UCSD-AML1 (cell line): Measurements from ENCODE around the gene GHDC.
A peak's percentile ranks its signal among the peaks of the same experiment; 100 is the strongest.
"Not testable (repeated sequence)": the region's sequence is repeated elsewhere in the genome, so short reads cannot be mapped to it uniquely, and the experiment has no call there.

Source experiments
- DNase-seq: peaks from one replicate; lab custom pipeline; 2025; ENCODE audit not compliant: unreplicated experiment; lab: John Stamatoyannopoulos, UW

GHDC gene

DNA sequence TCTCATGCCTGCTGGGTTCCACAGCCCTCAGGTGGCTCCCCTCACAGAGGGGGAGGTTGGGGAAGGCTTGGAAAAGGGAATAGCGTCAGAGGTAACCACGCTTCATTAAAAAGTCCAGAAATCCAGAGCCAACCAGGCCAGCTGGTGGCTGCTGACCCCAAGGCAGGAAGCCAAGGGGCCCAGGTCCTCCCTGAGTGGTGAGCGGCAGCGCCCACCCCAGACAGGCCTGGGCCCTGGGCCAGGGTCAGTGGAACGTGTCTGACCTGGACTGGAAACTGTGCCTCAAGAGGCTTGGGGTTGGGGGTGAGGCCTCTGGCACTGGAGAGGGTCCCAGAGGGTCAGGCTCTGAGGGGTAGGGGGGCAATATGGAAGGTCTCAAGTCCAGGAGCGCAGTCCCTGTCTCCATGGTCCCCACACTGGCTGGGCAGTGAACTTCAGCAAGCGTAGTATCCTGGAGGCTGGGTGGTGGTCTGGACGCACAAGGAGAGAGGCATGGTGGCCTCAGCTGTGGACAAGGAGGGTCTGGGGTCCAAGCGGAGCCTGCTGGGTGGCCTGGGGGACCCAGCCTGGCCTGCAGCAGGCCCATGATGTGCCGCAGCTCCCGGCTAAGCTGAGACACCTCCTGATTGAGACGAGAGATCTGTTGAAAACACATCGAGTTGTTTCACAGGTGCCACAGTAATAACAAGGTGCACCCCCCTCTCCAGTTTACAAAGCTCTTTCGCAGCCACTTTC is 34.3 kb downstream of the GHDC start:
- no peak for DNase-seq

DNA sequence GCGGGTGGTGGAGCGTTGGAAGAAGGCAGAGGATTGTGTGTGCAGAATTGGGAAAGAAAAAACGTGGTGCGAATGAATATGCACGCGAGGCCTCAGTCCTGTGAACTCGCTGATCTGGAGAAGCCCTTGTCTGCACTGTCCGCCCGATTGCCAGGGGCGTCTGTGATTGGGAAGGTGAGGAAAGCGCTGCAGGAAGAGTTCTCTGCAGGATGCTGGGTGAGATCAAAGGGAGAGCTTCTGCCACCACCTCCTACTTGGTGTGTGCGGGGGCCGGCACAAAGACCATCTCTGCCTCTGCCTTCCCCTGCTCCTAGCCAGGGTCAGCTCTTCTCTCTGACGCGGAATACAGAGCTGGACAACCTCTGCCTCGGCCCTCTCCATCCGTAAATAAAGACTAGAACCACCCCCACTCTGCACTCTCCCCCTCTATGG is 38.7 kb downstream of the GHDC start:
- no peak for DNase-seq

DNA sequence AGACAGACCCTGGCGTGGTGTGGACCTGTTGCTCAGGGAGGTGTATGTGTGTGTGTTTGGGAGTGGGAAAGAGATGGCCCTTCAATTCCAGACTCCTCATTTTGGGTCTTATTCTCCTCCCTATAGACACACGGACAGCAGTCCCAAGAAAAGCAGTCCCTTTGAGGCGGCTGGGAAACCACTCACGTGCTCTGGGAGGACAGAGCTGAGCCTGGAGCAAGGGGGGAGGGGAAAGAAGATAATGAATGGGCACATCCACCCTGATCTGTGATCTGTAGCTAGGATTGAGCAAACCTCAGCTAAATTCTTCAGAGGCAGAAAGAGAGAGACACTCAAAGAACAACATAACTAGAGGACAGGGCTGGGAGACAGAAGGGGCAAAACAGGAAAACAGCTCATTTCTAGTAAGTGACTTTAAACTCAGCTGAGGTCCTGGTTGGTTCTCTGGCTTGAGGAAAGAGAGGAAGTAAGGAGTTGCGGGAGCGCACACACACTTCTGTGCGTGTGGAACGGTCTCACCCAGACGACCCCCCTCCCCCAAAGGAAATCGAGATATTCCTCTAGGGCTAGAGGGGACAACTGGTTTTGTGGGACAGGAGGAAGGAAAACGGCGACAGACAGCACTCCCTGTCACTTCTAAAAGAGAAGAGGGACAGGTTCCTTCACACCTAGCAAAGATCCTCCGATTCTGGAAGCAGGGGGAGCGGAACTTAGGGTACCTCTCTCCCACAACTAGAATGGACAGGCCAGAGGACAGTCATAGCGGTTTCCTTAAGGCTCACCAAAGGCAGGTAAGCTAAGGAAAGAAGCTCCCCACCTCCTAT is 40.2 kb downstream of the GHDC start:
- peak; percentile 30 for DNase-seq

DNA sequence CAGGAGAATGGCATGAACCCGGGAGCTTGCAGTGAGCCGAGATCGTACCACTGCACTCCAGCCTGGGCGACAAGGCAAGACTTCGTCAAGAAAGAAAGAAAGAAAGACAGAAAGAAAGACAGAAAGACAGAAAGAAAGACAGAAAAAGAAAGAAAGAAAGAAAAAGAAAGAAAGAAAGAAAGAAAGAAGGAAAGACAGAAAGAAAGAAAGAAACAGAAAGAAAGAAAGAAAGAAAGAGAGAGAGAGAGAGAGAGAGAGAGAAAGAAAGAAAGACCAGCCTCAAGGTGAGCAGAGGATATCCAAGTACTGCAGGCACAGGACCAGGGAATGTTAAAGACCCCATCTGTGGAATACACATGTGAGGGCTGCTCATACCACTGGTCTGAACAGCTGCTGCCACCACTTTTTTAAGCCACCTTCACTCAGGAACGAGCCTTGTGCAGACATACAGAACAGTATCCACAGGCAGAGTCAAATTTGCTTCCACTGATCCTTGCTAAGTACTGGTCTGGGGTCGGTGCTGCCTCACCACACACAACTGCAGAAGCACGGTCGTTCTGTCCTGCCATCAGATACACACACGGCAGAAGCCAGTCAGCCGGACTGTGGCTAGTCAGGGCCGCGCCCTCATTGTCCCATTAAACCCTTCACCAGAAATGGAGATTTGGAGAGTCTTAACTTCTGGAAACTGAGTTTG is 47.2 kb downstream of the GHDC start:
- no peak for DNase-seq

DNA sequence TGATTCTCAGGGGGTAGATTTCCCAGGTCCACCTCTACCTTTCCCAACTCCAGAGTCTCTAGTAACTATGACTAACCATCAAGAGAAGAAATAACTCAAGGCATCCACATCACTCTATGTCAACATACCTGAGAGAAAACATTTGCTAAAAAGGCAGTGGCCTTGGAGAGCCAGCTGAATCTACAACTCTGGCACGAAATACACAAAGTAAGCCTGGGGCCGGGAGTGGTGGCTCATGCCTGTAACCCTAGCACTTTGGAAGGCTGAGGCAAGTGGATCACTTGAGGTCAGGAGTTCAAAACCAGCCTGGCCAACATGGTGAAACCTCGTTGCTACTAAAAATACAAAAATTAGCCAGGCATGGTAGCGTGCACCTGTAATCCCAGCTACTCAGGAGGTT is 51.2 kb downstream of the GHDC start:
- not testable (repeated sequence) for DNase-seq

DNA sequence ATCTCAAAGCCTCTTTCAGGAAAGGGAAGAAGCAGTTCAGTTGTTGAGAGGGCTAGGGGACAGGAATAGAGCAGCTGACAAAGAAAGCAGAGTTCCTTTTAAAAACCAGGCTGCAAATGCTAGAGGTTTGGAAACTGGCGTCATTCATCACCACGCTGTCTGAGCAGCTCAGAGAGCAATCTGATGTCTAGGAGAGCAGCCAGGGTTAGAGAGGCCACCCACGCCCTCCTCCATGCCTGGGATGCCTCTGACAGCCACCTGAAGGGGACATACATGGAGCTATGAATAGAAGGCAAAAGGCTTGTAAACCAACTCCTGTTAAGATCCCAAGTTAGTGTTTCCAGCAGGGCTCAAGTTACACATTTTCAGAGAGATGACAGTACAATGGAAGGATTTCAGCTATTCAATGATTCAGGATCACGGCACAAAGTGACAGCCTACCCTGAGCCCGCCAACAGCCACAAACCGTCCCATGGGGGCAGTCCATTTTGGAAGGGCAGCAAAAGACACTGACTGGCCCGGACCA is 51.9 kb downstream of the GHDC start:
- DNase-seq, result peak; percentile 22

DNA sequence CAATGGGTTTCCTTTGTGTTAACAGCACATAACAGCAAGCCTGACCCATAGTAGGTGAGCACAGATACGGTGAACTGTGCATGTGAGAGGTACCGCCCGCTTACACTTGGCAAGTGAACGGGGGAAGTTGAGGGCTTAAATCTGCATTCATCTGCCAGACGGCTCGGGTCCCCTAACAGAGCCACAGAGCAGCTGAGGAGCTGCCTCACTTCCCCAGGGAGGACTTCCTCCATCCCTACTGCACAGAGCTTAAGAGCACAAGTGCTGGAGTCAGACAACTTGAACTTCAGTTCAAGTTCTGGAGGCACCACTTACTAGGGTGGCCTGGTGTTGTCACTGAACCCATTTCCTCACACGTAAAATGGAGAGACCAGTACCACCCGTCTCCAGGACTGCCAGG is 52.9 kb downstream of the GHDC start:
- no peak for DNase-seq

DNA sequence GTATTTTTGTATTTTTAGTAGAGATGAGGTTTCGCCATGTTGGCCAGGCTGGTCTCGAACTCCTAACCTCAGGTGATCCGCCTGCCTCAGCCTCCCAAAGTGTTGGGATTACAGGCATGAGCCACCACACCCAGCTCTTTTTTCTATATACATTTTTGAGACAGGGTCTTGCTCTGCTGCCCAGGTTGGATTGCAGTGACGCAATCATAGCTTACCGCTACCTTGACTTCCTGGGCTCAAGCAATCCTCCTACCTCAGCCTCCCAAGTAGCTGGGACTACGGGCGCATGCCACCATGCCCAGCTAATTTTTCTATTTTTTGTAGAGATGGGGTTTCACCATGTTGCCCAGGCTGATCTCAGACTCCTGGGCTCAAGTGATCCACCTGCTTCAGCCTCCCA is 53.6 kb downstream of the GHDC start:
- not testable (repeated sequence) for DNase-seq
